NB4 (cell line): ENCODE data around the gene KRTAP12-4.
"Not testable (repeated sequence)": the region's sequence is repeated elsewhere in the genome, so short reads cannot be mapped to it uniquely, and the experiment has no call there.

ENCODE experiments used
- DNase-seq: peaks from one replicate; pipeline ENCODE4 v3.0.0; 2010; ENCODE audit warnings: low read depth
- H3K4me3 ChIP-seq: one replicate; pipeline ENCODE4 v1.5.1; 2011; ENCODE audit warnings: mild to moderate bottlenecking, low read depth, low read length, moderate library complexity
- CTCF ChIP-seq: IDR thresholded peaks from one replicate; pipeline ENCODE4 v1.5.1; 2012; ENCODE audit warnings: low read depth, low read length
- MAX ChIP-seq: IDR thresholded peaks from 2 replicates; pipeline ENCODE4 v1.6.1; 2011; ENCODE audit warnings: low read depth, low read length
- MYC ChIP-seq: IDR thresholded peaks from 2 replicates; pipeline ENCODE4 v1.6.1; 2011; ENCODE audit warnings: low read depth, low read length
- POLR2A ChIP-seq: IDR thresholded peaks from 2 replicates; pipeline ENCODE4 v1.6.1; 2011; ENCODE audit warnings: mild to moderate bottlenecking; ENCODE audit not compliant: insufficient read length; ENCODE audit errors: extremely low read depth

The KRTAP12-4 gene

GRCh38 chr21:44653123-44653522 lies 1.3 kb downstream of the KRTAP12-4 start:
- TF ChIP-seq POLR2A (no peak), MAX (no peak), CTCF (no peak), MYC (no peak)
- DNase-seq = no peak

GRCh38 chr21:44650973-44651675 lies 3.3 kb downstream of the KRTAP12-4 start:
- peak; percentile 53; the same call in 1 of the 2 replicates for TF ChIP-seq MAX
- TF ChIP-seq POLR2A = no peak
- TF ChIP-seq MYC = peak; percentile 38
- H3K4me3 ChIP-seq = no peak overlapping the region
- DNase-seq = peak; percentile 82

More at GRCh38 chr21:44653123-44653522, 1.3 kb downstream of the KRTAP12-4 start:
- no peak overlapping the region for H3K4me3 ChIP-seq

- TF ChIP-seq CTCF (no peak), MAX (no peak), MYC (no peak), POLR2A (no peak)
Observed at GRCh38 chr21:44650265-44650972, 4.0 kb downstream of the KRTAP12-4 start.

GRCh38 chr21:44649521-44650100 lies 4.8 kb downstream of the KRTAP12-4 start:
- TF ChIP-seq CTCF (no peak), MYC (no peak), POLR2A (no peak), MAX (no peak)
- DNase-seq = no peak
- H3K4me3 ChIP-seq = no peak overlapping the region

More at GRCh38 chr21:44650265-44650972, 4.0 kb downstream of the KRTAP12-4 start:
- no peak overlapping the region for H3K4me3 ChIP-seq
- no peak for DNase-seq

GRCh38 chr21:44648557-44649311 lies 5.7 kb downstream of the KRTAP12-4 start:
- peak; percentile 90 for DNase-seq
- TF ChIP-seq MYC (peak; percentile 17), MAX (no peak; the same call in 1 of the 2 replicates)
- H3K4me3 ChIP-seq = no peak overlapping the region

GRCh38 chr21:44647222-44647552 lies 7.3 kb downstream of the KRTAP12-4 start:
- no peak for DNase-seq
- TF ChIP-seq CTCF (no peak), MYC (no peak), MAX (no peak), POLR2A (no peak)
- H3K4me3 ChIP-seq = no peak overlapping the region

- not testable (repeated sequence) for H3K4me3 ChIP-seq
- DNase-seq = peak; percentile 65
Observed at GRCh38 chr21:44646366-44647221, 7.9 kb downstream of the KRTAP12-4 start, which contains the start of gene KRTAP10-11. Gene KRTAP10-11 (plus strand): TSS chr21:44646414. CDS start chr21:44646459, 45 bp downstream.
